Hepatocyte (in vitro differentiated cells): Measurements from ENCODE around the gene TMPRSS4.

Experiments used
- CTCF ChIP-seq: fragments of 200-600 bp; sonication (generic); IDR thresholded peaks from 2 replicates; pipeline ENCODE4 v1.5.1; 2016; ENCODE audit warnings: antibody characterized with exemption, mild to moderate bottlenecking; ENCODE audit not compliant: poor library complexity
- EZH2 ChIP-seq: fragments of 200-600 bp; sonication (generic); IDR thresholded peaks from 2 replicates; pipeline ENCODE4 v1.6.1; 2016; ENCODE audit warnings: antibody characterized with exemption, mild to moderate bottlenecking, borderline replicate concordance

- no peak for TF ChIP-seq CTCF
- TF ChIP-seq EZH2: no peak
Observed at GRCh38 chr11:118126082-118126838, 49.4 kb downstream of the TMPRSS4 start.
